Bronchial epithelial cell (primary cell): Measurements from ENCODE around the gene CCNYL1. TPM values are rescaled to one million over a fixed set of nuclear protein-coding genes. Genes with fewer than 3 reads are reported as not detected.

Experiments
- DNase-seq: peaks from one replicate; pipeline ENCODE4 v3.0.0-alpha.2; 2010; ENCODE audit warnings: low read depth
- FAIRE-seq: peaks from 2 replicates; lab custom pipeline; 2011; peaks lifted over from hg19 to GRCh38; lab: Jason Lieb, UNC
- H3K27me3 ChIP-seq: 2 replicates; pipeline ENCODE4 v1.5.1; 2011; ENCODE audit warnings: low read length; ENCODE audit not compliant: control insufficient read depth, insufficient read depth
- H3K36me3 ChIP-seq: 2 replicates; pipeline ENCODE4 v1.5.1; 2011; ENCODE audit warnings: low read length; ENCODE audit not compliant: control insufficient read depth, insufficient read depth
- H3K4me3 ChIP-seq: 2 replicates; pipeline ENCODE4 v1.5.1; 2011; ENCODE audit warnings: mild to moderate bottlenecking, low read depth, low read length, control low read depth
- CTCF ChIP-seq: IDR thresholded peaks from 2 replicates; pipeline ENCODE4 v1.5.1; 2011; ENCODE audit warnings: mild to moderate bottlenecking, moderate library complexity, low read length, control low read depth, inconsistent platforms; ENCODE audit not compliant: insufficient read depth, severe bottlenecking
- total RNA-seq: library from RNA; depleted of rRNA; stranded (reverse); fragments of >200 nt; gene quantifications from 2 replicates; pipeline ENCODE4 v1.2.1, GENCODE V29; 2014

Gene CCNYL1
- total RNA-seq, 1 donor from 2014 or later: 5.5 TPM

GRCh38 chr2:207744451-207744850, 33.0 kb downstream of the CCNYL1 start:
- no peak for FAIRE-seq
- Histone ChIP-seq H3K36me3 (peaks cover 6% of the 10 kb centered on the region), H3K27me3 (no peaks in the 10 kb centered on the region), H3K4me3 (no peak overlapping the region)
- TF ChIP-seq CTCF: no peak
- DNase-seq: no peak

- DNase-seq: peak; percentile 59
- no peaks in the 10 kb centered on the region for H3K27me3 ChIP-seq
- peaks cover 6% of the 10 kb centered on the region for H3K36me3 ChIP-seq
- no peak overlapping the region for H3K4me3 ChIP-seq
- peak; percentile 79 for TF ChIP-seq CTCF
- no peak for FAIRE-seq
Observed at GRCh38 chr2:207746131-207746530, 34.7 kb downstream of the CCNYL1 start.

- DNase-seq: no peak
- H3K36me3 ChIP-seq: peaks cover 4% of the 10 kb centered on the region
- H3K27me3 ChIP-seq: no peaks in the 10 kb centered on the region
- no peak overlapping the region for H3K4me3 ChIP-seq
- TF ChIP-seq CTCF: no peak
- no peak for FAIRE-seq
Observed at GRCh38 chr2:207747653-207748560, 36.5 kb downstream of the CCNYL1 start.

- DNase-seq (no peak), FAIRE-seq (no peak)
- Histone ChIP-seq H3K36me3 (peaks cover 4% of the 10 kb centered on the region), H3K27me3 (no peaks in the 10 kb centered on the region), H3K4me3 (no peak overlapping the region)
- no peak for TF ChIP-seq CTCF
Observed at GRCh38 chr2:207748993-207749392, 37.6 kb downstream of the CCNYL1 start.

GRCh38 chr2:207749873-207750272, 38.4 kb downstream of the CCNYL1 start:
- H3K27me3 ChIP-seq: no peaks in the 10 kb centered on the region
- H3K4me3 ChIP-seq: no peak overlapping the region
- DNase-seq: no peak
- no peak for TF ChIP-seq CTCF
- peaks cover 6% of the 10 kb centered on the region for H3K36me3 ChIP-seq
- no peak for FAIRE-seq
